A673 (cell line): Measurements from ENCODE around the gene NDUFB11. TPM values are rescaled to one million over a fixed set of nuclear protein-coding genes. Genes with fewer than 3 reads are reported as not detected.

Experiments used
- BruUV-seq: library from RNA; stranded (reverse); fragments of 400-500 nt; replicated peaks from 2 replicates; lab custom pipeline; 2021; lab: Mats Ljungman, UMichigan
- CTCF ChIA-PET: fragments of 300-600 bp; sonication (Branson Sonifier 250); formaldehyde crosslinking; loops from one replicate; lab custom pipeline; 2022; ENCODE audit warnings: antibody characterized with exemption; lab: Charles Lee
- POLR2A ChIA-PET: fragments of 300-600 bp; sonication (Branson Sonifier 250); formaldehyde crosslinking; loops from one replicate; lab custom pipeline; 2022; ENCODE audit warnings: antibody characterized with exemption; ENCODE audit not compliant: low non-redundant PET; lab: Charles Lee
- DNase-seq: peaks from one replicate; pipeline ENCODE4 v3.0.0-alpha.2; 2015; ENCODE audit warnings: low spot score
- H3K27ac ChIP-seq: fragments of 200-600 bp; sonication (generic); 2 replicates; pipeline ENCODE4 v1.5.1; 2016; ENCODE audit warnings: mixed run types, low read depth, mild to moderate bottlenecking, mixed read lengths, antibody characterized with exemption, low read length; ENCODE audit not compliant: poor library complexity, severe bottlenecking
- H3K27me3 ChIP-seq: fragments of 200-600 bp; sonication (generic); replicated peaks from 2 replicates; pipeline ENCODE4 v1.6.1; 2017; ENCODE audit warnings: mixed run types, low read depth, mild to moderate bottlenecking, mixed read lengths, antibody characterized with exemption, low read length; ENCODE audit not compliant: insufficient read depth, poor library complexity
- H3K36me3 ChIP-seq: fragments of 200-600 bp; sonication (generic); 2 replicates; pipeline ENCODE4 v1.6.1; 2016; ENCODE audit warnings: mixed run types, mild to moderate bottlenecking, mixed read lengths, antibody characterized with exemption, low read length; ENCODE audit not compliant: insufficient read depth, poor library complexity, severe bottlenecking
- H3K4me1 ChIP-seq: fragments of 200-600 bp; sonication (generic); 2 replicates; pipeline ENCODE4 v1.6.1; 2017; ENCODE audit warnings: mixed run types, mild to moderate bottlenecking, mixed read lengths, antibody characterized with exemption, low read length; ENCODE audit not compliant: insufficient read depth, poor library complexity, severe bottlenecking
- H3K4me3 ChIP-seq: fragments of 200-600 bp; sonication (generic); 2 replicates; pipeline ENCODE4 v1.5.1; 2016; ENCODE audit warnings: low read depth, mixed run types, mild to moderate bottlenecking, mixed read lengths, low read length; ENCODE audit not compliant: poor library complexity, severe bottlenecking
- H3K9me3 ChIP-seq: fragments of 200-600 bp; sonication (generic); 2 replicates; pipeline ENCODE4 v1.6.1; 2016; ENCODE audit warnings: mixed run types, low read depth, mild to moderate bottlenecking, mixed read lengths, antibody characterized with exemption, low read length; ENCODE audit not compliant: poor library complexity, severe bottlenecking
- CTCF ChIP-seq: fragments of 300-800, 200-600 bp; sonication (generic); conservative IDR thresholded peaks from 2 replicates; pipeline ENCODE4 v1.5.1; 2017; ENCODE audit warnings: low read depth, mild to moderate bottlenecking, antibody characterized with exemption, low read length, moderate library complexity, mixed read lengths
- EZH2 ChIP-seq: fragments of 200-600 bp; sonication (generic); IDR thresholded peaks from 2 replicates; pipeline ENCODE4 v1.6.1; 2017; ENCODE audit warnings: borderline replicate concordance, low read depth, mild to moderate bottlenecking, mixed read lengths, antibody characterized with exemption, low read length; ENCODE audit not compliant: poor library complexity, severe bottlenecking
- intact Hi-C: fragments of 100-400 bp; cut with micrococcal nuclease; formaldehyde crosslinking; loops from one replicate; pipeline ENCODE4 v1.10.0; 2022; ENCODE audit not compliant: unreplicated experiment
- total RNA-seq: library from RNA; stranded (reverse); gene quantifications from 2 replicates; pipeline ENCODE4 v1.2.3, GENCODE V29; 2021

The NDUFB11 gene
- total RNA-seq, 1 experiment from 2014 or later: 137 TPM

- no peak for DNase-seq
- intact Hi-C loops: no loop called here
- no peaks in the 10 kb centered on the region for H3K9me3 ChIP-seq
- TF ChIP-seq CTCF (no peak), EZH2 (no peak)
- H3K27me3 ChIP-seq: no peaks in the 10 kb centered on the region
- no peaks in the 10 kb centered on the region for H3K4me1 ChIP-seq
- POLR2A ChIA-PET: no interaction called here
- H3K36me3 ChIP-seq: peaks cover 39% of the 10 kb centered on the region
- no peak overlapping the region for H3K4me3 ChIP-seq
- no TSS peak for BruUV-seq
- CTCF ChIA-PET: no interaction called here
- H3K27ac ChIP-seq: no peak overlapping the region
These were observed 29.9 kb upstream of the NDUFB11 start for GRCh38 chrX:47174376-47174775.

DNA sequence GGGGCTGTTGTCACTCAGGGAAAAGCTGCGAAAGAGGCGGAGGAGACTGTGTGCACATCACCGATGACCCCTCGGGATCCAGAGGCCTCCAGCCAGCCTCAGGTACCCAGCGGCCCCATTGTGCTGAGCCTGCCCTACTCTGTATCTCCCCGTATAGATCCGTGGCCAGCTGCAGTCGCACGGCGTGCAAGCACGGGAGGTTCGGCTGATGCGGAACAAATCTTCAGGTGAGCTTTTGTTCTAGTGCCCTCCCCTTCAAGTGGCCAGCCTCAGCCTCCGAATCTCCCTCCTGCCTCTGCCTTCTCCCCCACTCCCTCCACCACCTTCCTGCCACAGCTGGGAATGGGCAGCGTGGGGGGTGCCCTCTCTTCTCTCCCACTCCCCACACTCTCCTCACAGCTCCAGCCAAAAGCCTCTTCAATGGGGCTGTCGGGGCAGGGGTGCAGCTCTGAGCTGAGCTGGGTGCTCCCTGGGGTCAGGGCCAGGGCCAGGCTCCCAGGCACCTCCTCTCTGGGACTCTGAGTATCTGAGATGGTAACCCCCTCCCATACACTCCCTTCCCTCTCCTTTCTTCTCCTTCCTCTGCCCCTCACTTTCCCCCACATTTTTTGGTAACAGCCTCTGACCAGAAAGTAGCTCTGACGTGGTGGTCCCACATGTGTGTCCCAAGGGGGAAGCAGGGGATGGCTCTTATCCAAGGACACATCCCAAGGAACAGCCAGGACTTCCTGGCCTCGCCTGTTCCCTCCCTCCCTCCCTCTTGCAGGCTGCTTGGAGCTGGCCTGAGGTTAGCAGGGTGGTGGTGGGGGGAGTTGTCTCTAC lies 28.7 kb upstream of the NDUFB11 start:
- ChIA-PET CTCF (no interaction called here), POLR2A (no interaction called here)
- Histone ChIP-seq H3K4me1 (no peaks in the 10 kb centered on the region), H3K27ac (no peak overlapping the region), H3K27me3 (no peaks in the 10 kb centered on the region), H3K9me3 (no peaks in the 10 kb centered on the region), H3K4me3 (no peak overlapping the region), H3K36me3 (peaks cover 31% of the 10 kb centered on the region)
- BruUV-seq: no TSS peak
- TF ChIP-seq EZH2 (no peak), CTCF (no peak)
- DNase-seq: no peak
- intact Hi-C loops: no loop called here

GRCh38 chrX:47172549-47172948 lies 28.0 kb upstream of the NDUFB11 start:
- H3K4me3 ChIP-seq: no peak overlapping the region
- peaks cover 31% of the 10 kb centered on the region for H3K36me3 ChIP-seq
- no peak for DNase-seq
- H3K27me3 ChIP-seq: no peaks in the 10 kb centered on the region
- H3K27ac ChIP-seq: no peak overlapping the region
- no peaks in the 10 kb centered on the region for H3K9me3 ChIP-seq
- ChIA-PET POLR2A (no interaction called here), CTCF (no interaction called here)
- BruUV-seq: no TSS peak
- intact Hi-C loops: no loop called here
- TF ChIP-seq CTCF (no peak), EZH2 (no peak)
- H3K4me1 ChIP-seq: no peaks in the 10 kb centered on the region
